ENCODE measurements around the gene TMEM106C.
"Not testable (repeated sequence)": the region's sequence is repeated elsewhere in the genome, so short reads cannot be mapped to it uniquely, and the experiment has no call there.

Gene TMEM106C

DNA sequence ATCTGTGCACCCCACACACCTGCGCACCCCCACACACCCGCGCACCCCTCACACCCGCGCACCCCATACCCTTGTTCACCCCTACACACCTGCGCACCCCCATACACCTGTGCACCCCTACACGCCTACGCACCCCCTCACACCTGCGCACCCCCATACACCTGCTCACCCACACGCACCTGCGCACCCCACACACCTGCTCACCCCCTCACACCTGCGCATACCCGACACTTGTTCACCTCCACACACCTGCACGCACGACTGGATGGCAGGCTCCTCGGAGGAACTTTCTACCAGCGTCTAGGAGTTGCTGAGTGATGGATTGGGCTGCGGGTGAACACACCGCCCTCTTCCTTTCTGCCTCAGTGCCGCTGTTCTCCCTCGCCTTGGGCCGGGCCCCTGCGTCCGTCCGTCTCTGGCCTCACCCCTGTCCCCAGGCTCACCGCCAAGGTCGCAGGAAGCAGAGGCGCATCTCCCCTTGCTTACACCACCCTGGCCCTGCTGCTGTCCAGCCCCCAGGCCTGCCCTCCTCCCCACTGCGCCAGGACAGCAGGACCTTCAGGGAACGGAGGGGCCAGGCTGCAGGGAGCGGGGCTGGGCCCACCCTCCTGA, 20.7 kb upstream of the TMEM106C start:
- Mint-ChIP-seq H3K4me3 (no peak overlapping the region), H3K4me1 (ENCODE audit: low read depth) (peaks cover 37% of the 10 kb centered on the region), H3K9me3 (no peaks in the 10 kb centered on the region), H3K27me3 (peaks cover 44% of the 10 kb centered on the region), H3K27ac (no peak overlapping the region), H3K36me3 (ENCODE audit: low read depth) (no peaks in the 10 kb centered on the region)
- intact Hi-C loops (cut with micrococcal nuclease), result loop anchor here (10.0 kb wide), 1 partner anchor 228 kb away; no protein-coding TSS in a partner anchor

- peaks cover 37% of the 10 kb centered on the region for H3K4me1 Mint-ChIP-seq (ENCODE audit: low read depth)
- no peak overlapping the region for H3K27ac Mint-ChIP-seq
- H3K36me3 Mint-ChIP-seq (ENCODE audit: low read depth), result no peaks in the 10 kb centered on the region
- H3K27me3 Mint-ChIP-seq, result peaks cover 44% of the 10 kb centered on the region
- intact Hi-C loops (cut with micrococcal nuclease), result loop anchor here (10.0 kb wide), 1 partner anchor 229 kb away; no protein-coding TSS in a partner anchor
- H3K4me3 Mint-ChIP-seq, result no peak overlapping the region
- no peaks in the 10 kb centered on the region for H3K9me3 Mint-ChIP-seq
Measured at GRCh38 chr12:47943623-47944340, 19.6 kb upstream of the TMEM106C start.

DNA sequence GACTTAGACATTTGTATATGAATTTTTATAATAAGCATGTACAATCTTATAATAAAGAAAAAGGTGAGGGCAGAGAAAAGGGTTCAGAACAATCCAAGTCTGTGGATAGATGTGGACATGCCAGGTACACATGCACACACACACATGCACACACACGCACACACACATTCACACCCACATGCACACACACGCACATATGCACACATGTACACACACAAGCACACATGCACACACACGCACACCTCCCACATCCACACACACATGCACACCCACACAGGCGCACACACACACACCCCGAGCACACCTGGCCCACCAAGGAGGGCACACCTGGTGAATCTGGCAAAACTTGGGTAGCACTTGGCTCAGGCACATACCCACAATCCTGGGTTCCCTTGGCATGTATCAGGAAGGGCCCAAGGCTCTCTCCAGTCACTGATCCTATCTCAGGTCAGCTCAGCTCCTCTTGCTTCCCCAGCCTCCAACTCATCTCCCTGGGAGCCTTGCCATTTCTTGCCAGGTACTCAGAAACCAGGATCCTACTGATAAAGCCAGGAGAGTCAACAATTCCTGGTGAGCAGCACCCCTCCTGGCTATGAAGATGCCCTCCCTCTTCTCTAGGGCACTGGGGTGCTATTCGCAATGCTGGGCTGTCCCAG, 18.6 kb upstream of the TMEM106C start:
- Mint-ChIP-seq H3K4me3 (no peak overlapping the region), H3K36me3 (ENCODE audit: low read depth) (no peaks in the 10 kb centered on the region), H3K4me1 (ENCODE audit: low read depth) (peaks cover 45% of the 10 kb centered on the region), H3K9me3 (no peaks in the 10 kb centered on the region), H3K27ac (no peak overlapping the region), H3K27me3 (peaks cover 44% of the 10 kb centered on the region)
- intact Hi-C loops (cut with micrococcal nuclease), result loop anchor here (5.0 to 10.0 kb wide), 2 partner anchors 43 to 230 kb away; partner anchors contain the start of gene VDR

DNA sequence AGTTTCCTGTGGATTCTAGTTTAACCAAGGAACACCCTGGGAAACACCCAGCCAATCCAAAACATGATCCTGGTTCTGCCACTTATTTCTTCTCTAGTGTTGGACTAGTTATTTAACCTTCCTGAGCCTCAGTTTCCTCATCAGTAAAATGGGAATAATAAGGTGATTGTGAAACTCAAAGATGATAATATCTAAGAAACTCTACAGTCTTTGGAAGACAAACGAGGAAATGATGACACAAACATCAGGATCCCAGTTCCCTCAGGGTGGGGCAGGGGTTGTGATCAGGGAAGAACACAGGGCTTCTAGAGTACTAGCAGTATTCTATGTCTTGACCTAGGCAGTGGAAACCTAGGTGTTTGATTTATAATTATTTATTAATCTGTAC, 18.1 kb upstream of the TMEM106C start:
- intact Hi-C loops (cut with micrococcal nuclease), result loop anchor here (5.0 to 10.0 kb wide), 2 partner anchors 43 to 231 kb away; partner anchors contain the start of gene VDR
- Mint-ChIP-seq H3K4me3 (no peak overlapping the region), H3K27me3 (peaks cover 44% of the 10 kb centered on the region)

DNA sequence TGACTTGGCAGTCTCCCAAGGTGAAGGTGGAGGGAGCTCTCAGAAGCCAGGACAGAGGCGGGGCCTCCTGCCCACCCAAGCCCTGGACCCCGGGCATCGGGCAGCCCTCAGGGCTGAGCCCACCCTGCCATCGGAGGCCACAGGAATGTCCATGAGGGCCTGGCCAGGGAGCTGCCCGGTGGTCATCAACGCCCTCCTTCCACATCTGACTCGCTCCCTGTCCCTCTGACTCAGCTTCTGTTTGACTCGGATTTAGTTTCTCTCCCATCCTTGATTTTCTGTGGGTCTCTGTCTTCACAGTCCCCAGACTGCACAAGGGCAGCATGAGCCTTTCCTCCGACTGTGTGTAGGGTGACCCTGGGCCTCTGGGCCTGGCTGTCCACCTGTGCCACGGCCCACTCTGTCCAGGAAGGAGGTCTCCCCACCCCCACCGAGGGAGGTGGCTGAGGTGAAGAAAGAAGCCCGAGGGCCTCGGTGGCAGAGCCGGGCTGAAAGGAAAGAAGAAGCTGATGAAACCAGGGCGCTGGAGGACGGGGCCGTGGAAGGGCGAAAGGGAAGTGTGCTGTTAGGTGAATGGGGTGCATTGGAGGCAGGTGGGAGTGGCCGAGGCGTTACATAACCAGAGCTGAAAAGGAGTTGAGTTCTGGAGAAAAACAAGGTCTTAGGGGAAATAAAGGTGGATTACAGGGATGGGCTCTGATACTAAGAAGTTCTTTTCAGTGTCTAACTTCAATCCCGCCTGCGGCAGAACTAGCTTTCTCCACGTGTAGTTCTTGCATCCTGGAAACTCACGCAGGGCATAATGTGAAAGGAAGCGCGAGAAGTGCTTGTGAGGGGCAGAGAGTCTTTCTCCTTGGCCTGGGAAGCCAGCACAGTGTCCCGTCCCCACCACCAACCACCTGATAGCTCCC, 16.7 kb upstream of the TMEM106C start:
- Mint-ChIP-seq H3K27me3 (peaks cover 31% of the 10 kb centered on the region), H3K4me3 (no peak overlapping the region), H3K36me3 (ENCODE audit: low read depth) (no peaks in the 10 kb centered on the region), H3K9me3 (no peaks in the 10 kb centered on the region), H3K27ac (peak overlapping the region; percentile 68), H3K4me1 (ENCODE audit: low read depth) (peaks cover 35% of the 10 kb centered on the region)
- intact Hi-C loops (cut with micrococcal nuclease), result loop anchor here (5.0 to 10.0 kb wide), 2 partner anchors 44 to 232 kb away; partner anchors contain the start of gene VDR

More for the DNA sequence above, 18.1 kb upstream of the TMEM106C start:
- Mint-ChIP-seq H3K9me3 (no peaks in the 10 kb centered on the region), H3K27ac (no peak overlapping the region), H3K36me3 (ENCODE audit: low read depth) (no peaks in the 10 kb centered on the region), H3K4me1 (ENCODE audit: low read depth) (peaks cover 46% of the 10 kb centered on the region)

- no peaks in the 10 kb centered on the region for H3K9me3 Mint-ChIP-seq
- no peaks in the 10 kb centered on the region for H3K36me3 Mint-ChIP-seq (ENCODE audit: low read depth)
- H3K27ac Mint-ChIP-seq, result no peak overlapping the region
- peaks cover 32% of the 10 kb centered on the region for H3K4me1 Mint-ChIP-seq (ENCODE audit: low read depth)
- H3K27me3 Mint-ChIP-seq, result peaks cover 25% of the 10 kb centered on the region
- no peak overlapping the region for H3K4me3 Mint-ChIP-seq
- intact Hi-C loops (cut with micrococcal nuclease), result loop anchor here (5.0 to 10.0 kb wide), 2 partner anchors 45 to 233 kb away; partner anchors contain the start of gene VDR
Measured at GRCh38 chr12:47947341-47947740, 16.1 kb upstream of the TMEM106C start.

DNA sequence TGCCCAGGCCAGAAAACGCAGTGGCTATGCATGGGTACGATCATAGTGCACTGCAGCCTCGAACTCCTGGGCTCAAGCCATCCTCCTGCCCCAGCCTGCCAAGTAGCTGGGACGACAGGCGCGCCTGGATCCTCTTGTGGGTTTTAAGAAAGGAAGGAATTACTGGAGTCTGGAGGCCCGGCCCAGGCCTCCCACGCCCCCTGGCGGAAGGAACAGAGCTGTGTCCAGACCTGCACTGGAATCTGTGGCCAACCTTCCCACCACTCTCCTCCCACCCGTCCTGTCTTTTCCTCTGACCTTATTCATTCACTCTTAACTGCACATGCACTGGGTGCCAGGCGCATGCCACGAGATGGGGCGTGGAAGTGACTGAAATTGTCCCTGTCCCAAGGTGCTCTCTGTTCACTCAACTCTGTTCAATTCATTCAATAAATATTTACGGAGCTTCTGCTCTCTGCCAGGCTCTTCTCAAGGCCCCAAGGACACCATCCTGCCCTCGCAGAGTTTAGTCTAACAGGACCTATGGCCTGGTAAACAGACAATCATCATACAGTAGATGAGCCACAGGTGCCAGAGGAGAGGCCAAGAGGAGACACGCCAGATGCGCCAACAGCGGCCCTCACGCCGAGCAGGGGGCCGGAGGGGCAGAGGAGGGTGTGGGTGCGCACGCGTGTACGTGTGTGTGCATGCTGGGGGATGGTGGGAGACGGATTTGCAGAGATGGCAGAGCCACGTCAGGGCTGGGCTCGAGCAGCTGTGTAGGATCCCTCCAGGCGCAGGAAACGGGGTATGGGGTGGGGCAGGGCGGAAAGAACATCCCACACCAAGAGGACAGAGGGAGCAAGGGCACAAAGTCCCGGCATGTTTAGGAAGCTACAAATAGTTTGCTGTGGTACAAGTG, 13.7 kb upstream of the TMEM106C start:
- peaks cover 27% of the 10 kb centered on the region for H3K4me1 Mint-ChIP-seq (ENCODE audit: low read depth)
- peaks cover 12% of the 10 kb centered on the region for H3K27me3 Mint-ChIP-seq
- peak overlapping the region; percentile 49 for H3K27ac Mint-ChIP-seq
- H3K9me3 Mint-ChIP-seq, result no peaks in the 10 kb centered on the region
- no peak overlapping the region for H3K4me3 Mint-ChIP-seq
- intact Hi-C loops (cut with micrococcal nuclease), result loop anchor here (1.0 to 10.0 kb wide), 3 partner anchors 47 to 235 kb away; partner anchors contain the start of gene VDR
- no peaks in the 10 kb centered on the region for H3K36me3 Mint-ChIP-seq (ENCODE audit: low read depth)

DNA sequence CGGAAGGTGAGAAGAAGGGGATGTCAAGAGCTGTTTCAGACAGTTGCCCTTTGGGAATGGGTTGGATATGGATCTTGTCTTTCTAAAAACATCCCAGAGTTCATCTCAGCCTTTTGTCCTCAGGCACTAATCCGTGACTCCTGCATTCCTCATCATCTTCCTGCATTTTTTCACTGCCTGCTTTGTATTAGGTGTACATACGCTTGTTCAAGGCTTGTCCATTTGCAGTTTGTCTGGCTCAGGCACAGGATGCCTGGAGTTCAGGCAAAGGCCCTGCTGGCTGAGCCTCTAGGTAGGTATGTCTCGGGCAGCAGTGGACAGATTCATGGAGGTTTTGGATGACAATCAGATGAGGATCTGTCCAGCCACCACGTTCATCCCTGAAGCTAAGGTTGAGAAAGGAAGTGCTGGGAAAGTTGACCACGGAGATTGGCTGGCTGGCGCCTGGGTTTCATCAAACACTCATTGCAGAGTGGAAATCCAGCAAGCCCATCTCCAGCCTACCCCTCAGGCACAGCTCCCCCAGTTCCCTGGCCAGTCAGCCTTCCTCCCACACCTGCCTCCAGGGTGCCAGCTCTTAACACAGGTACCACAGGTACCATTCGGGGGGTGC, 12.4 kb upstream of the TMEM106C start:
- peaks cover 16% of the 10 kb centered on the region for H3K27me3 Mint-ChIP-seq
- no peak overlapping the region for H3K27ac Mint-ChIP-seq
- H3K4me1 Mint-ChIP-seq (ENCODE audit: low read depth), result peaks cover 24% of the 10 kb centered on the region
- H3K4me3 Mint-ChIP-seq, result no peak overlapping the region
- no peaks in the 10 kb centered on the region for H3K36me3 Mint-ChIP-seq (ENCODE audit: low read depth)
- intact Hi-C loops (cut with micrococcal nuclease), result no loop called here
- H3K9me3 Mint-ChIP-seq, result no peaks in the 10 kb centered on the region

- Mint-ChIP-seq H3K9me3 (peaks cover 10% of the 10 kb centered on the region), H3K4me3 (no peak overlapping the region), H3K27ac (no peak overlapping the region), H3K4me1 (ENCODE audit: low read depth) (peaks cover 9% of the 10 kb centered on the region), H3K27me3 (peaks cover 16% of the 10 kb centered on the region), H3K36me3 (ENCODE audit: low read depth) (no peaks in the 10 kb centered on the region)
- intact Hi-C loops (cut with micrococcal nuclease), result no loop called here
Measured at GRCh38 chr12:47954058-47954457, 9.3 kb upstream of the TMEM106C start.

DNA sequence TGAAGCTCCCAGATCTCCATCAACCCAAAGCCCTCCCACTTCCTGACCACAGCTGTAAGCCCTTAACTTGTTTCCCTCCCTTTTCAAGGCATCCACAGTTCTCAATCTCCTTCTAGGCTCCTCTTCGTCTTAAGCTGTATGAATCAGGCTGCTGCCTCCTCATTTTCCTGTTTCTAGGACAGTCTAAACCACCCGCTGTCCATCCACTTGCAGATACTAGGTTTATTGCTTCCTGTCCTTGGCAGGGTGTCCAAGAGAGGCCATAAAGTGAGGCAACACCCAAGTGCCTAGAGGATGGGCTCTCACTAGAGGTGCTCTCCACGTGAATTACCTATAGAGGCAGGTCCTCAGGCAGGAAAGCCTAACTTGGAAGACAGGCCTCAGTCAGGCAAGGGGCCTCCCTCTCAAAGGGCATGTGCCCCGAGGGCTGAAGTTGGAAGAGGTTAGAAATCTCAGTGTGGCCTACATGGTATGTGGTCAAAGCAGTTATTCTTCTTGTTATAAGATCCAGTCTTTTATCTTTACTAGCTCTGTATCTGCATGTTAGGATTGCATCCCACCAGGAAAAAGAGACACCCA, 8.8 kb upstream of the TMEM106C start:
- H3K4me1 Mint-ChIP-seq (ENCODE audit: low read depth), result peaks cover 4% of the 10 kb centered on the region
- peaks cover 10% of the 10 kb centered on the region for H3K9me3 Mint-ChIP-seq
- no peak overlapping the region for H3K27ac Mint-ChIP-seq

DNA sequence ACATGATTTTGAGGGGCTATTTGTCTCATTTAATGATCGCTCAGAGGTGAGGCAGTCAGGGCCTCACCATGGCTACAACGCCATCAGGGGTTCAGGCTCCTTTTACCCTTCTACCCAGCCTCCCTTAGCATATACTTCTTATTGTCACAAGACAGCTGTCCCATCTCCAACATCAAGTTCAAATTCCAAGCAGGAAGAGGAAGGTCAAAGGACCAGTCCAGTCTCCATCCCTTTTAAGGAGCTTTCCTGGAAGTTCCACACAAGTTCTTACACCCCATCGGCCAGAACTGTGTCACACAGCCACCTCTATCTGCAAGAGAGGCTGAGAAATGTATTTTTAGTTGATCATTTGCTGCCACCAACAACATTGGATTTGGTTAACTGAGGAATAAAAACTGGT, 8.3 kb upstream of the TMEM106C start:
- peaks cover 25% of the 10 kb centered on the region for H3K27me3 Mint-ChIP-seq
- no peak overlapping the region for H3K27ac Mint-ChIP-seq
- no peak overlapping the region for H3K4me3 Mint-ChIP-seq
- no peaks in the 10 kb centered on the region for H3K4me1 Mint-ChIP-seq (ENCODE audit: low read depth)
- H3K9me3 Mint-ChIP-seq, result peaks cover 10% of the 10 kb centered on the region
- intact Hi-C loops (cut with micrococcal nuclease), result no loop called here
- no peaks in the 10 kb centered on the region for H3K36me3 Mint-ChIP-seq (ENCODE audit: low read depth)

More for the DNA sequence above, 8.8 kb upstream of the TMEM106C start:
- H3K36me3 Mint-ChIP-seq (ENCODE audit: low read depth), result no peaks in the 10 kb centered on the region
- intact Hi-C loops (cut with micrococcal nuclease), result no loop called here
- peaks cover 21% of the 10 kb centered on the region for H3K27me3 Mint-ChIP-seq
- H3K4me3 Mint-ChIP-seq, result no peak overlapping the region

GRCh38 chr12:47957671-47958070, 5.7 kb upstream of the TMEM106C start:
- H3K36me3 Mint-ChIP-seq (ENCODE audit: low read depth); H3K27ac Mint-ChIP-seq; H3K4me1 Mint-ChIP-seq (ENCODE audit: low read depth); H3K4me3 Mint-ChIP-seq; intact Hi-C loops (cut with micrococcal nuclease): not testable (repeated sequence)
- peaks cover 45% of the 10 kb centered on the region for H3K27me3 Mint-ChIP-seq
- H3K9me3 Mint-ChIP-seq, result peaks cover 10% of the 10 kb centered on the region

Data from dendritic cell treated with granulocyte-macrophage colony-stimulating factor and Interleukin-4, amounts not matched to agents 40 ng/mL and 50 ng/mL, for 4 days (primary cell).